Vagina (tissue), 2 donors: ENCODE measurements around the gene BTG1. TPM values are rescaled to one million over a fixed set of nuclear protein-coding genes. Genes with fewer than 3 reads are reported as not detected.

Experiments
- DNase-seq, 2 donors: peaks; one replicate each; pipeline ENCODE4 v3.0.0-alpha.2; 2017; ENCODE audit errors: extremely low spot score in 2 of 2
- H3K27ac ChIP-seq: fragments of 200-600 bp; sonication (generic); one replicate; pipeline ENCODE4 v1.5.1; 2019
- H3K27me3 ChIP-seq: fragments of 200-600 bp; sonication (generic); one replicate; pipeline ENCODE4 v1.5.1; 2019
- H3K36me3 ChIP-seq, 2 donors: fragments of 200-600 bp; sonication (generic); one replicate each; pipeline ENCODE4 v1.5.1; 2017 to 2019
- H3K4me1 ChIP-seq: fragments of 200-600 bp; sonication (generic); one replicate; pipeline ENCODE4 v1.5.1; 2019
- H3K4me3 ChIP-seq, 2 donors: fragments of 200-600 bp; sonication (generic); 1 replicate in 1 of 2; 2 replicates in 1 of 2; pipeline ENCODE4 v1.5.1; 2016 to 2019
- H3K9me3 ChIP-seq: fragments of 200-600 bp; sonication (generic); one replicate; pipeline ENCODE4 v1.5.1; 2019
- POLR2A ChIP-seq, 2 donors: fragments of 450-650 bp; IDR thresholded peaks; one replicate each; pipeline ENCODE4 v1.6.1; 2017; ENCODE audit warnings: antibody characterized with exemption in 2 of 2, mild to moderate bottlenecking in 2 of 2, moderate library complexity in 2 of 2
- POLR2AphosphoS5 ChIP-seq, 2 donors: sonication (generic); formaldehyde crosslinking; IDR thresholded peaks; one replicate each; pipeline ENCODE4 v1.9.0; 2017; ENCODE audit warnings: antibody characterized with exemption in 2 of 2, mild to moderate bottlenecking in 2 of 2, low read depth in 1 of 2; ENCODE audit not compliant: insufficient read depth in 1 of 2
- intact Hi-C: fragments of 100-400 bp; cut with DNase I; formaldehyde crosslinking; loops from one replicate; pipeline ENCODE4 v1.15.1; 2023
- total RNA-seq: library from RNA; depleted of rRNA; stranded (reverse); fragments of >200 nt; gene quantifications from one replicate; pipeline ENCODE4 v1.2.3, GENCODE V29; 2016
- TF ChIP-seq, protein P1 (sequence below), 3 experiments: fragments of 450-650 bp in 2 of 3; fragments of 200-600 bp in 1 of 3; sonication (generic) in 1 of 3; IDR thresholded peaks; one replicate each; pipeline ENCODE4 v1.5.1; 2017 to 2019; ENCODE audit warnings: antibody characterized with exemption in 3 of 3, mild to moderate bottlenecking in 2 of 3, moderate library complexity in 2 of 3

Gene BTG1
- total RNA-seq, 1 donor from 2014 or later: 73.7 TPM

DNA sequence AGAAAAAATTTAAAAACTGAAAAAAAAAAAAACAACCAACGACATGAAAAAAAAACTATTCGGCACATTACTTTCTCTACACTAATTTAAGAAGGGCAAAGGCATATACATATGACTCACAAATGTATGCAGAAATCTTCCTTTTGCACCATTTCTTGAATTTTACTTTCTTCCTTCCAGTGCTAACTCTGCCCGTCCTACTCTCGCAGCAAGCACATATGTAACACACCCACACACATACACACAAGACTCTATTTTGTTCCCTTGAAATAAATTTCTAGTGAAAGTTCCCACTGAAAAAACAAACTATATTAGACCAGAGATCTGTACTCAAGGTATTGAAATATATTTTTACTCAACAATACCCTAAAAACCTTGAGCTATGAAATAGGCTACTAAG, 14.6 kb downstream of the BTG1 start:
- no peaks in the 10 kb centered on the region for H3K36me3 ChIP-seq
- peaks cover 55% of the 10 kb centered on the region for H3K4me1 ChIP-seq
- no peak for DNase-seq
- intact Hi-C loops: no loop called here
- H3K4me3 ChIP-seq: no peak overlapping the region
- TF ChIP-seq, protein P1, sequence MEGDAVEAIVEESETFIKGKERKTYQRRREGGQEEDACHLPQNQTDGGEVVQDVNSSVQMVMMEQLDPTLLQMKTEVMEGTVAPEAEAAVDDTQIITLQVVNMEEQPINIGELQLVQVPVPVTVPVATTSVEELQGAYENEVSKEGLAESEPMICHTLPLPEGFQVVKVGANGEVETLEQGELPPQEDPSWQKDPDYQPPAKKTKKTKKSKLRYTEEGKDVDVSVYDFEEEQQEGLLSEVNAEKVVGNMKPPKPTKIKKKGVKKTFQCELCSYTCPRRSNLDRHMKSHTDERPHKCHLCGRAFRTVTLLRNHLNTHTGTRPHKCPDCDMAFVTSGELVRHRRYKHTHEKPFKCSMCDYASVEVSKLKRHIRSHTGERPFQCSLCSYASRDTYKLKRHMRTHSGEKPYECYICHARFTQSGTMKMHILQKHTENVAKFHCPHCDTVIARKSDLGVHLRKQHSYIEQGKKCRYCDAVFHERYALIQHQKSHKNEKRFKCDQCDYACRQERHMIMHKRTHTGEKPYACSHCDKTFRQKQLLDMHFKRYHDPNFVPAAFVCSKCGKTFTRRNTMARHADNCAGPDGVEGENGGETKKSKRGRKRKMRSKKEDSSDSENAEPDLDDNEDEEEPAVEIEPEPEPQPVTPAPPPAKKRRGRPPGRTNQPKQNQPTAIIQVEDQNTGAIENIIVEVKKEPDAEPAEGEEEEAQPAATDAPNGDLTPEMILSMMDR (IDR thresholded peaks at IDR 0.05): no peak
- TF ChIP-seq POLR2AphosphoS5 (IDR thresholded peaks at IDR 0.05; ENCODE audit: insufficient read depth in 1 of 2, low read depth in 1 of 2): no peak
- TF ChIP-seq POLR2A (IDR thresholded peaks at IDR 0.05): no peak
- no peaks in the 10 kb centered on the region for H3K9me3 ChIP-seq
- H3K27ac ChIP-seq: no peak overlapping the region
- no peaks in the 10 kb centered on the region for H3K27me3 ChIP-seq

DNA sequence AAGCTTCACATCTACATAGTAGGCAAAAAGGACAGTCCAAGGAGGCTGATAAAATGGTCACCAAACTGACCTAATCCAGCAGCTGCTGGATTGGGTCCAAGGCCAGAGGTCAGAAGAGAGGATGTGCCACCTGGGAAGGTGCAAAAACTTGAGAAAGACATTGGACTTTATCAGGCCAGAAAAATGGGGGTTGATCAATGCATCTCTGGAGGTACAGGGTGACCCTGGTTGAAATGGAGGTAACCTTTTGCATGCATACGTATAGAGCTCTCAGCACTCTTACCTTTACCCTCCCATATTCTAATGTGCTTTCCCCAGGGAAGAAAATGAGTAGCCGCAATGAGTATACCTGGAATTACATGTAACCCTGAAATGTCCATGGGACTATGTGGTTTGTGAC, 16.0 kb downstream of the BTG1 start:
- Histone ChIP-seq H3K4me1 (peaks cover 48% of the 10 kb centered on the region), H3K9me3 (no peaks in the 10 kb centered on the region), H3K27me3 (no peaks in the 10 kb centered on the region), H3K36me3 (no peaks in the 10 kb centered on the region), H3K4me3 (no peak overlapping the region), H3K27ac (no peak overlapping the region)
- intact Hi-C loops: no loop called here
- no peak for DNase-seq
- TF ChIP-seq POLR2AphosphoS5 (IDR thresholded peaks at IDR 0.05; ENCODE audit: insufficient read depth in 1 of 2, low read depth in 1 of 2) (no peak), POLR2A (IDR thresholded peaks at IDR 0.05) (no peak)
- TF ChIP-seq, protein P1 (IDR thresholded peaks at IDR 0.05): no peak

DNA sequence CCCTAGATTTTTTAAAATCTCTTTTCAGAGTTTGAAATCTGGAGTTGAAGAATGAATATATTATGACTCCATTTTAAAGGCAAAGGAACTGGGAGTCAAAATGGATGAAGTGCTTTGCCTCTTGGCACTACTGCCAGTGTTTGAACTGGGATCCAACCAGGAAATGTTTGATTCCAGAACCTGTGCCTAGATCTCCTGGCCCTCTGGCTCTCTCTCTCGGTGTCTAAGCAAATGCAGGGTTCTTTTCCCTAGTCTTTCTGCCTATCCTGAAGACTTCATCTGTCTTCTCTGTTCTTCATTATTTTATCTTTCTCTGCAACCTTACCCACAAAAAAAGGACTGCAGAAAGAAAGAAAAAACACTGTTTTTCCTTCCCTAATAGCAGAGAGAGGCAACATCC, 17.0 kb downstream of the BTG1 start:
- DNase-seq: no peak
- intact Hi-C loops: no loop called here
- no peaks in the 10 kb centered on the region for H3K9me3 ChIP-seq
- TF ChIP-seq POLR2AphosphoS5 (IDR thresholded peaks at IDR 0.05; ENCODE audit: insufficient read depth in 1 of 2, low read depth in 1 of 2) (no peak), POLR2A (IDR thresholded peaks at IDR 0.05) (no peak)
- TF ChIP-seq, protein P1 (IDR thresholded peaks at IDR 0.05): no peak
- H3K27ac ChIP-seq: no peak overlapping the region
- H3K4me1 ChIP-seq: peaks cover 39% of the 10 kb centered on the region
- H3K27me3 ChIP-seq: no peaks in the 10 kb centered on the region
- no peaks in the 10 kb centered on the region for H3K36me3 ChIP-seq
- H3K4me3 ChIP-seq: no peak overlapping the region

DNA sequence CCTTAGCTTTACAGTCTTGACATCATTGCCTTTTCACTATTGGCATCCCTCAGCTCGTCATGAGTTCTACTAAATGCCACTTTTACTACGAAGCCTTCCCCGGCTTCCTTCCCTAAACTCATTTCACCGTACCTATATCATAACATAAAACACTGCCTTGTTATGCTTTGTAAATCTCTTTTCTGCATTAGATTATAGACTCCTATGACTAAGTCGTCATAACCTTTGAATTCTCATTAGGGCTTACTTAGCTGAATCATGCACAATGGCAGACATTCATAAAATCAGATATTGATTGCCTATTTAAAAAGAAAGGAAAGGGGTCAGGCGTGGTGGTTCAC, 21.0 kb downstream of the BTG1 start:
- intact Hi-C loops: no loop called here
- Histone ChIP-seq H3K4me1 (peaks cover 8% of the 10 kb centered on the region), H3K27me3 (no peaks in the 10 kb centered on the region), H3K4me3 (no peak overlapping the region), H3K36me3 (no peaks in the 10 kb centered on the region), H3K9me3 (no peaks in the 10 kb centered on the region), H3K27ac (no peak overlapping the region)
- TF ChIP-seq, protein P1 (IDR thresholded peaks at IDR 0.05): no peak
- no peak for TF ChIP-seq POLR2A (IDR thresholded peaks at IDR 0.05)
- no peak for TF ChIP-seq POLR2AphosphoS5 (IDR thresholded peaks at IDR 0.05; ENCODE audit: insufficient read depth in 1 of 2, low read depth in 1 of 2)
- DNase-seq: no peak

DNA sequence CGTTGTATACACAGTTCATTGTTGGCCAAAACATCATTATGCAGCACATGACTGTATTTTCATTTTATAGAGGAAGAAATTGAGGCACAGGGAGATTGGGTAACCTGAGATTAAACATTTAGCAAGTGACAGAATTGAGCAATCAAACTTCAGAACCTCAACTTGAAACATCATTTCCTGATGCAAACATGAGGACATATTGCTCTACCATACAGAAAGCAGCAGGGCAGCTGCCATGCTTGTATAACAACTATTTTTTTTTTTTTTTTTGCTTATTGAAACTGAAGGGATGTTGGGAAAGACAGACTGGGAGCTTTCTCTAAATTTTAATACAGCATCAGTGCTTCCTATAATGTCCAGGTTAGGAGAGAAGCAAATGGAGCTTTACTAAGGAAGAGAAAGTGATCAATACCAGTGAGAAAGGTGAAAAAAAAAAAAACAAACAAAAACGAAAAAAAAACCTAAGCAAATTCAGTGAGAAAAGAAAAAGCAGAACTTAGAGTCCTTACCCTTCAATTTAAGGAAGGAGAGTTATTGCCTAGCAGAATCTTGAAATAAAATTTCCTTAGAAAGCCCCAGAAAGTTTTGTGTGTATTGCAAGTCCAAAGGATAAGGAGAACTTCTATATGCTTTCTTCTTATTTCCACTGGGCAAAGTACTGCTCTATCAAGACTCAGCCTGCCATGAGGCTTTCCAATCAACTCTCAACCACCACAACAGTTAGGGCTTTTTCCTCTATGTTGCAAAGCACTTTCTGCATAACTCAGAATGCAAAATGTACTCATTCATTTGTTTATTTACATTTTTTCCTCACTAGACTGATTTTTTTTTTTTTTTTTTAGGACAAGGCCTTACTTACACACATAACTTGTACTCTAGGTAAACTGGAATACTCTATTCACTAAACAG, 21.6 kb downstream of the BTG1 start:
- Histone ChIP-seq H3K4me1 (peaks cover 8% of the 10 kb centered on the region), H3K9me3 (no peaks in the 10 kb centered on the region), H3K36me3 (no peaks in the 10 kb centered on the region), H3K4me3 (no peak overlapping the region), H3K27ac (no peak overlapping the region), H3K27me3 (no peaks in the 10 kb centered on the region)
- no peak for DNase-seq
- intact Hi-C loops: no loop called here
- TF ChIP-seq POLR2AphosphoS5 (IDR thresholded peaks at IDR 0.05; ENCODE audit: insufficient read depth in 1 of 2, low read depth in 1 of 2): no peak
- no peak for TF ChIP-seq POLR2A (IDR thresholded peaks at IDR 0.05)
- TF ChIP-seq, protein P1 (IDR thresholded peaks at IDR 0.05): no peak
